GM12878 (cell line): ENCODE measurements around the gene PAX4. TPM values are rescaled to one million over a fixed set of nuclear protein-coding genes. Genes with fewer than 3 reads are reported as not detected.
A peak's percentile ranks its signal among the peaks of the same experiment; 100 is the strongest.

ENCODE experiments used
- ATAC-seq: fragments of 200-7000 bp; cut with Tn5 transposase; 3 replicates; pipeline ENCODE4 v1.9.1; 2020; ENCODE audit warnings: mild to moderate bottlenecking, moderate library complexity
- BruUV-seq: library from RNA; stranded (reverse); fragments of 400-500 nt; replicated peaks from 2 replicates; lab custom pipeline; 2021; lab: Mats Ljungman, UMichigan
- CTCF ChIA-PET: fragments of 300-600 bp; sonication (Branson Sonifier 250); formaldehyde crosslinking; extraction: SDS; loops from one replicate; lab custom pipeline; 2021; ENCODE audit warnings: inconsistent platforms; lab: Yijun Ruan, JAX
- POLR2A ChIA-PET: fragments of 350-600 bp; formaldehyde crosslinking; extraction: SDS; loops from one replicate; lab custom pipeline; 2021; ENCODE audit warnings: inconsistent platforms; lab: Charles Lee
- RAD21 ChIA-PET: fragments of 300-600 bp; sonication (Branson Sonifier 250); formaldehyde crosslinking; loops from one replicate; lab custom pipeline; 2023; ENCODE audit warnings: antibody characterized with exemption; ENCODE audit not compliant: unreplicated experiment; lab: Charles Lee
- SMC1A ChIA-PET: fragments of 300-600 bp; sonication (Branson Sonifier 250); formaldehyde crosslinking; loops from one replicate; lab custom pipeline; 2023; ENCODE audit not compliant: unreplicated experiment, uncharacterized antibody; lab: Charles Lee
- DNase-seq: peaks from one replicate; pipeline ENCODE4 v3.0.0-alpha.2; 2011; ENCODE audit warnings: low read depth, low spot score
- FAIRE-seq: peaks from 3 replicates; lab custom pipeline; 2011; peaks lifted over from hg19 to GRCh38; lab: Jason Lieb, UNC
- H2AFZ ChIP-seq: 2 replicates; pipeline ENCODE4 v1.6.0; 2011; ENCODE audit warnings: low read depth, low read length, control low read depth; ENCODE audit not compliant: control insufficient read depth
- H3K27ac ChIP-seq: 2 replicates; pipeline ENCODE4 v1.5.1; 2011; ENCODE audit warnings: control low read depth; ENCODE audit not compliant: control insufficient read depth, insufficient read depth
- H3K27me3 ChIP-seq, 2 experiments: replicated peaks in 1 of 2; 2 replicates each; pipeline versions ENCODE4 v1.6.0 to v1.6.1; 2011; ENCODE audit warnings: low read length in 1 of 2; ENCODE audit not compliant: control insufficient read depth in 2 of 2, insufficient read depth in 2 of 2
- H3K36me3 ChIP-seq, 2 experiments: 2 replicates each; pipeline ENCODE4 v1.5.1; 2011; ENCODE audit warnings: low read length in 1 of 2; ENCODE audit not compliant: control insufficient read depth in 2 of 2, insufficient read depth in 2 of 2
- H3K4me1 ChIP-seq: 2 replicates; pipeline ENCODE4 v1.6.1; 2011; ENCODE audit warnings: mild to moderate bottlenecking, low read length, moderate library complexity, mixed read lengths; ENCODE audit not compliant: control insufficient read depth, insufficient read depth
- H3K4me2 ChIP-seq: 2 replicates; pipeline ENCODE4 v1.6.0; 2011; ENCODE audit warnings: control low read depth; ENCODE audit not compliant: control insufficient read depth, insufficient read depth
- H3K4me3 ChIP-seq: fragments of 200-600 bp; sonication (generic); 2 replicates; pipeline ENCODE4 v1.5.1; 2016
- H3K79me2 ChIP-seq: 2 replicates; pipeline ENCODE4 v1.6.0; 2011; ENCODE audit warnings: low read length; ENCODE audit not compliant: control insufficient read depth, insufficient read depth
- H3K9ac ChIP-seq: 2 replicates; pipeline ENCODE4 v1.8.0; 2011; ENCODE audit warnings: low read length, control low read depth, mixed read lengths; ENCODE audit not compliant: control insufficient read depth, insufficient read depth
- H3K9me3 ChIP-seq: replicated peaks from 3 replicates; pipeline ENCODE4 v1.5.1; 2011; ENCODE audit warnings: mild to moderate bottlenecking, low read length; ENCODE audit not compliant: control insufficient read depth, insufficient read depth
- H4K20me1 ChIP-seq: 2 replicates; pipeline ENCODE4 v1.6.0; 2011; ENCODE audit not compliant: control insufficient read depth, insufficient read depth
- ATF7 ChIP-seq: fragments of 450-650 bp; IDR thresholded peaks from 2 replicates; pipeline ENCODE4 v1.6.1; 2016; ENCODE audit warnings: low read depth, mild to moderate bottlenecking
- BACH1 ChIP-seq: fragments of 450-650 bp; IDR thresholded peaks from 2 replicates; pipeline ENCODE4 v1.6.1; 2017; ENCODE audit warnings: mild to moderate bottlenecking, borderline replicate concordance
- EED ChIP-seq: sonication (generic); IDR thresholded peaks from 2 replicates; pipeline ENCODE4 v1.6.1; 2016; ENCODE audit warnings: antibody characterized with exemption, low read depth
- HDGF ChIP-seq: fragments of 450-650 bp; IDR thresholded peaks from 2 replicates; pipeline ENCODE4 v1.6.1; 2016; ENCODE audit warnings: antibody characterized with exemption
- IKZF1 ChIP-seq: fragments of 450-650 bp; conservative IDR thresholded peaks from 2 replicates; pipeline ENCODE4 v1.6.1; 2017; ENCODE audit warnings: antibody characterized with exemption, mild to moderate bottlenecking
- IRF3 ChIP-seq: fragments of 450-650 bp; IDR thresholded peaks from 2 replicates; pipeline ENCODE4 v1.6.1; 2014; ENCODE audit warnings: mild to moderate bottlenecking
- JUND ChIP-seq: IDR thresholded peaks from 2 replicates; pipeline ENCODE4 v1.6.1; 2012; ENCODE audit warnings: low read depth, mild to moderate bottlenecking, low read length, improper control_type of control experiment, moderate library complexity
- KLF5 ChIP-seq: fragments of 450-650 bp; IDR thresholded peaks from 2 replicates; pipeline ENCODE4 v1.6.1; 2014; ENCODE audit warnings: mild to moderate bottlenecking; ENCODE audit not compliant: partially characterized antibody
- MEF2B ChIP-seq: fragments of 450-650 bp; IDR thresholded peaks from 2 replicates; pipeline ENCODE4 v1.6.1; 2018; ENCODE audit warnings: mild to moderate bottlenecking, moderate library complexity; ENCODE audit not compliant: partially characterized antibody, poor library complexity, severe bottlenecking
- RELB ChIP-seq: fragments of 450-650 bp; IDR thresholded peaks from 2 replicates; pipeline ENCODE4 v1.6.1; 2017; ENCODE audit warnings: low read depth, mild to moderate bottlenecking, moderate library complexity
- RUNX3 ChIP-seq: IDR thresholded peaks from 2 replicates; pipeline ENCODE4 v1.6.1; 2012; ENCODE audit warnings: low read length, inconsistent platforms
- SMAD5 ChIP-seq: IDR thresholded peaks from 2 replicates; pipeline ENCODE4 v1.6.1; 2016; ENCODE audit warnings: antibody characterized with exemption, low read depth
- SP1 ChIP-seq: IDR thresholded peaks from one replicate; pipeline ENCODE4 v1.6.1; 2011; ENCODE audit warnings: low read depth, low read length
- SRF ChIP-seq, 2 experiments: IDR thresholded peaks; 2 replicates each; pipeline ENCODE4 v1.6.1; 2011; ENCODE audit warnings: low read depth in 2 of 2, low read length in 2 of 2, mild to moderate bottlenecking in 1 of 2, moderate library complexity in 1 of 2
- ZNF207 ChIP-seq: fragments of 450-650 bp; IDR thresholded peaks from 2 replicates; pipeline ENCODE4 v1.6.1; 2014; ENCODE audit warnings: antibody characterized with exemption, mild to moderate bottlenecking, borderline replicate concordance
- ZNF622 ChIP-seq: fragments of 450-650 bp; IDR thresholded peaks from 2 replicates; pipeline ENCODE4 v1.6.1; 2017; ENCODE audit warnings: mild to moderate bottlenecking, inconsistent platforms
- WGBS: methylation state at CpG from one replicate; pipeline ENCODE4 v1.1.6; 2016; ENCODE audit warnings: low lambda C conversion rate; ENCODE audit not compliant: insufficient replicate concordance, insufficient coverage; ENCODE audit errors: missing lambda C conversion rate; 5-methylcytosine and 5-hydroxymethylcytosine counted together
- in situ Hi-C: fragments of 300-500 bp; cut with MboI; formaldehyde crosslinking; loops from 9 replicates; pipeline ENCODE4 v1.14.3; 2018; ENCODE audit warnings: mixed read lengths
- intact Hi-C: fragments of 100-400 bp; cut with micrococcal nuclease; formaldehyde crosslinking; loops from one replicate; pipeline ENCODE4 v1.14.2; 2022; ENCODE audit not compliant: unreplicated experiment
- polyA plus RNA-seq, 11 experiments: library from polyadenylated mRNA; depleted of rRNA in 4 of 11; unstranded in 6 of 11; stranded (reverse) in 5 of 11; fragments of >200 nt; fragmentation: Nextera tagmentation in 4 of 11; fragmentation: Illumina TruSeq in 1 of 11; extraction: Ambion mirVana in 4 of 11; extraction: Trizol in 1 of 11; gene quantifications; 1 replicate in 1 of 11; 2 replicates in 10 of 11; pipeline versions ENCODE4 v1.2.1 to v1.2.3, GENCODE V29; 2011 to 2016; ENCODE audit warnings: inconsistent platforms in 2 of 11, missing spikeins in 2 of 11, low read depth in 1 of 11
- total RNA-seq, 4 experiments: library from RNA; depleted of rRNA in 3 of 4; stranded (reverse); fragments of >200 nt in 3 of 4; fragmentation: Illumina TruSeq in 1 of 4; extraction: Trizol in 1 of 4; gene quantifications; 2 replicates each; pipeline versions ENCODE4 v1.2.1 to v1.2.3, GENCODE V29; 2013 to 2021

PAX4 gene
- total and polyA plus RNA-seq, 10 of the 15 experiments (the other 5 are each of a cell fraction or from before 2014, with no cell fraction given): 0.27 TPM; not detected in 9

DNA sequence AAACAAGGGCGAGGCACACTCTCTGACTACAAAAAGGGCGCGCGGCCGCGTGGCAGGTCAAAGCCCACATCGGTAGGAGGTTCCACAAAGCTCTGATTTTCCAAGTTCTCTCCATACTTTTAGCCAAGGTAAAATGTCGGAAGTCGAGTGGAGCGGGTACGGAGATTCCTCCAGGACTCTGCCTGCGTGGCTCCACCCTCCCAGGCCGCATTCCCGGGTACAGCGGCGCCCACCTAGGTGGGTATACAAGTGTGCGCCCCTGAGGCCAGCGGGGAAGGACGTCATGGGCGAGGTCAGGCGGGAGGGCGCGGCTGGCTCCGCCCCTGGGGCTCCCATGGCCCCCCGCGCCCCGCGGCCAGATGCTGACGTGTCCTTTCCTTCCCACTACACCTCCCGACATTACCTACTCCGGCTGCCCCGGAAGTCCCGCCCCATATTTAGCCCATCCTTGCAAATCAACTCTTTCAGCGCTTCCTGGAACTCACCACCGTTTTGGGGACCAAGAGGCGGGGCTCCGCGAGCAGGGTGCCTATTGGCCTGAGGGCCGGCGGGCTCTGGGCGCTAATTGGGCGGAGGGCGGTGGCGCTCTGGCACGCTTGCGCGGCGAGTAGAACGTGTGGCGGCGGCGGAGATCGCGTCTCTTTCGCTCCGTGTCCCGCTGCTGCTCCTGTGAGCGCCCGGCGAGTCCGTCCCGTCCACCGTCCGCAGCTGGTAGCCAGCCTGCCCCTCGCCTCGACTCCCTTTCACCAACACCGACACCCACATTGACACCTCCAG is 33.8 kb upstream of the PAX4 start, which contains the start of gene SND1 (continued):
- peak; percentile 68; the same call in 1 of the 2 replicates for TF ChIP-seq IKZF1
- 0 out of 2 replicates have a peak, but pooled peaks have one; percentile 19 for TF ChIP-seq JUND
- TF ChIP-seq IRF3: peak; percentile 73
- TF ChIP-seq RELB: peak; percentile 33; the same call in 1 of the 2 replicates
- peak; percentile 93 for TF ChIP-seq HDGF

DNA sequence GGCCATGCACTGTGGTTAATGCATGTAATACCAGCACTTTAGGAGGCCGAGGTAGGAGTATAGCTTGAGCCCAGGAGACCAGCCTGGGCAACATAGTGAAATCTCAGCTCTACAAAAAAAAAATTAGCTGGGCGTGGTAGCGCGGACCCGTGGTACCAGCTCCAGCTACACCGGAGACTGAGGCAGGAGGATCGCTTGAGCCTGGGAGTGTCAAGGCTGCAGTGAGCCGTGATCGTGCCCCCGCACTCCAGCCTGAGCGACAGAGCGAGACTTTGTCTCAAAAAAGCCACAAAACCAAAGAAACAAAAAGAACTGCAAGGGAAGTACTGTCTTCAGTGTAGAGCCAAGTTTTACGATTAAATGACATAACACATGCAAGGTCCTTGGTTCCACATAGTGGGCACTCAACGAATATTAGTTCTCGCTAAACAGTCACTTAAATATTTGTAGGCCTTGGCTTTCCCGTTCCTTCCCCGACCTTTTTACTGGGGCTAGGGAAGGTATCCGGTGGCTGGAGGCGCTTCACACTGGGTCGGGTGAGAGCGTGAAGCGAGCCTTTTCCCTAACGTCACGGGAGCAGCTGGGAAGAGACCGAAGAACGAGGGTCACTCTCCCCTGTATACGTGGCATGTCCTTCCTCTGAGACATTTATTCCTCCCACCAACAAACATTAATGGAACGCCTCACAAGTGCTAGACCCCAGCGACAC is 33.1 kb upstream of the PAX4 start:
- RAD21 ChIA-PET: interaction anchor here (1.0 to 1.4 kb wide), 5 partner anchors 10 to 66 kb away, joined by 3 to 7 read pairs (median 5); partner anchors contain the start of genes ARF5 and GCC1
- peak overlapping the region; percentile 95 for H3K4me2 ChIP-seq
- TF ChIP-seq SMAD5 (no peak), SRF (IDR thresholded peaks at IDR 0.05; ENCODE audit: low read depth in 2 of 2, low read length in 2 of 2) (no peak), KLF5 (no peak), BACH1 (peak; percentile 27; the same call in 1 of the 2 replicates), ATF7 (0 out of 2 replicates have a peak, but pooled peaks have one; percentile 24), MEF2B (no peak), RUNX3 (0 out of 2 replicates have a peak, but pooled peaks have one; percentile 35), ZNF622 (no peak), SP1 (no peak), ZNF207 (no peak), EED (0 out of 2 replicates have a peak, but pooled peaks have one; percentile 6)

More for the DNA sequence above, 33.1 kb upstream of the PAX4 start:
- Histone ChIP-seq H3K9ac (peak overlapping the region; percentile 98), H3K27me3 (no peaks in the 10 kb centered on the region), H3K27ac (peak overlapping the region; percentile 95), H3K79me2 (peaks cover 46% of the 10 kb centered on the region), H3K9me3 (no peaks in the 10 kb centered on the region), H3K36me3 (peaks cover 0 to 4% of the 10 kb centered on the region in 2 experiments; a peak in 2 of 4 replicates), H4K20me1 (peaks cover 5% of the 10 kb centered on the region; the same call in 1 of the 2 replicates), H3K4me3 (peak overlapping the region; percentile 84), H3K4me1 (peaks cover 14% of the 10 kb centered on the region), H2AFZ (peak overlapping the region; percentile 94)
- DNase-seq (no peak), FAIRE-seq (no peak), ATAC-seq (peak; percentile 8)
- intact Hi-C loops: loop anchor here (5.0 kb wide), 1 partner anchor 259 kb away; the partner anchor contains the start of gene ZNF800
- BruUV-seq: TSS peak; percentile 100
- 20% methylated on average over 29 of the region's 29 CpGs for WGBS
- ChIA-PET POLR2A (interaction anchor here (0.7 to 1.7 kb wide), 6 partner anchors 9 to 250 kb away, joined by 3 to 8 read pairs (median 5); partner anchors contain the start of gene GCC1), SMC1A (interaction anchor here (0.9 to 1.0 kb wide), 4 partner anchors 11 to 105 kb away, joined by 3 to 4 read pairs (median 4); no protein-coding TSS in a partner anchor), CTCF (interaction anchor here (0.6 to 1.0 kb wide), 3 partner anchors 22 to 802 kb away, joined by 3 to 4 read pairs (median 4); no protein-coding TSS in a partner anchor)
- in situ Hi-C loops: no loop called here
